ENCODE data around the gene SUPT20H. TPM values are rescaled to one million over a fixed set of nuclear protein-coding genes. Genes with fewer than 3 reads are reported as not detected.
A peak's percentile ranks its signal among the peaks of the same experiment; 100 is the strongest.

Gene SUPT20H
- total RNA-seq, 5 donors from 2014 or later (not counting 1 experiment from before 2014, with no cell fraction given): 73.8 to 90.9 (median 87.3) TPM

DNA sequence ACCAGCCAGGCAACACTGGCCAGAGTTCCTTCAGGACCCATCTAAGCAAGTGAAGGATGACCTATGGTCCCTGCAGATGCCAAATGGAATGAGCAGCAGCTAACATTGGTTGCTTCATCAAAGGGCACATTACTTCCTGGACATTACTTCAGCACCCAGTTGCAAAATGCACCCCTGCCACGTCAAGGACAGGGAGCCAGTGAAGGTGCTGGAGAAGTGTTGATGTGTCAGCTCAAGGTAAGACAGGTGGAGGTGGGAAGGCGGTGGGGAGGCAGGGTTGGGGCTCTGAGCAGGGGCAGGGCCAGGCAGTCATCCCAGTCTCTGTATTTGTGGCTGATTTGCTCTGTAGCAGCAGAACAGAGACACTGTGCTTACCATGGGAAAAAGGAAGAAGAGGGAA is 31.4 kb upstream of the SUPT20H start:
- ATAC-seq (replicated peaks in 1 of 4): no peak
- H3K4me1 ChIP-seq (ENCODE audit: control insufficient read depth in 1 of 2, extremely low read depth in 1 of 2, insufficient read depth in 2 of 2, low read length in 2 of 2): no peaks in the 10 kb centered on the region
- ChIA-PET CTCF (no interaction called here), POLR2A (no interaction called here)
- H3K36me3 Mint-ChIP-seq: no peaks in the 10 kb centered on the region
- no peaks in the 10 kb centered on the region for H3K4me1 Mint-ChIP-seq
- 92% methylated on average over 2 of the region's 2 CpGs for WGBS (ENCODE audit: insufficient coverage)
- H3K9me3 ChIP-seq: no peaks in the 10 kb centered on the region
- no peak for DNase-seq
- no peaks in the 10 kb centered on the region for H3K36me3 ChIP-seq (ENCODE audit: control insufficient read depth in 2 of 2, extremely low read depth in 1 of 2, insufficient read depth in 1 of 2, low read length in 1 of 2)
- peaks cover 4 to 5% of the 10 kb centered on the region in 2 donors for H3K27me3 Mint-ChIP-seq
- no peak overlapping the region for H3K27ac ChIP-seq (ENCODE audit: low read length)
- H3K27me3 ChIP-seq (replicated peaks in 1 of 2; ENCODE audit: control insufficient read depth in 2 of 2, extremely low read depth in 1 of 2, insufficient read depth in 2 of 2, low read length in 1 of 2): peaks cover 0 to 3% of the 10 kb centered on the region in 2 experiments
- H3K4me3 ChIP-seq (ENCODE audit: control insufficient read depth in 1 of 2, extremely low read depth in 1 of 2, low read length in 1 of 2): no peak overlapping the region
- no peak overlapping the region for H3K27ac Mint-ChIP-seq
- H3K9me3 Mint-ChIP-seq: no peaks in the 10 kb centered on the region
- H3K4me3 Mint-ChIP-seq: no peak overlapping the region

DNA sequence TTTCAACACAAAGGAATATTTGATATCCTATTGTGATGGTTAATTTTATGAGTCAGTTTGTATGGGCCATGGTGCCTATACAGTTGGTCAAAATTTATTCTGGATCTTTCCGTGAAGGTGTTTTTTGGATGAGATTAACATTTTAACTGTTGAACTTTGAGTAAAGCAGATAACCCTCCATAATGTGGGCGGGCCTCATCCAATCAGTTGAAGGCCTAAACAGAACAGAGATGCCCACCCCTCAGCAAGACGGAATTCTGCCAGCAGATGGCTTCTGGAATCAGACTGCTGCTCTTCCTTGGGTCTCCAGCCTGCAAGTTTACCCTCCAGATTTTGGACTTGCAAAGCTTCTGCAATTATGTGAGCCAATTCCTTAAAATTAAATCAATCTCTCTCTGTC is 30.0 kb upstream of the SUPT20H start:
- DNase-seq: no peak
- Mint-ChIP-seq H3K27ac (no peak overlapping the region), H3K4me3 (no peak overlapping the region), H3K27me3 (peaks cover 4 to 5% of the 10 kb centered on the region in 2 donors), H3K4me1 (no peaks in the 10 kb centered on the region), H3K9me3 (no peaks in the 10 kb centered on the region), H3K36me3 (no peaks in the 10 kb centered on the region)
- 85% methylated on average over 2 of the region's 3 CpGs for WGBS (ENCODE audit: insufficient coverage)
- ChIA-PET CTCF (no interaction called here), POLR2A (no interaction called here)
- H3K27me3 ChIP-seq (replicated peaks in 1 of 2; ENCODE audit: control insufficient read depth in 2 of 2, extremely low read depth in 1 of 2, insufficient read depth in 2 of 2, low read length in 1 of 2): peaks cover 0 to 3% of the 10 kb centered on the region in 2 experiments
- H3K27ac ChIP-seq (ENCODE audit: low read length): no peak overlapping the region
- H3K36me3 ChIP-seq (ENCODE audit: control insufficient read depth in 2 of 2, extremely low read depth in 1 of 2, insufficient read depth in 1 of 2, low read length in 1 of 2): no peaks in the 10 kb centered on the region
- H3K4me3 ChIP-seq (ENCODE audit: control insufficient read depth in 1 of 2, extremely low read depth in 1 of 2, low read length in 1 of 2): no peak overlapping the region
- H3K4me1 ChIP-seq (ENCODE audit: control insufficient read depth in 1 of 2, extremely low read depth in 1 of 2, insufficient read depth in 2 of 2, low read length in 2 of 2): no peaks in the 10 kb centered on the region
- H3K9me3 ChIP-seq: no peaks in the 10 kb centered on the region
- ATAC-seq (replicated peaks in 1 of 4): no peak

- Mint-ChIP-seq H3K36me3 (no peaks in the 10 kb centered on the region), H3K9me3 (no peaks in the 10 kb centered on the region), H3K27me3 (peaks cover 5 to 7% of the 10 kb centered on the region in 2 donors), H3K4me3 (no peak overlapping the region), H3K4me1 (no peaks in the 10 kb centered on the region), H3K27ac (no peak overlapping the region)
- no peaks in the 10 kb centered on the region for H3K9me3 ChIP-seq
- H3K4me1 ChIP-seq (ENCODE audit: control insufficient read depth in 1 of 2, extremely low read depth in 1 of 2, insufficient read depth in 2 of 2, low read length in 2 of 2): no peaks in the 10 kb centered on the region
- no CpG with 5 or more reads among the region's 2 CpGs for WGBS (ENCODE audit: insufficient coverage)
- DNase-seq: no peak
- CTCF ChIA-PET: no interaction called here
- no peak overlapping the region for H3K27ac ChIP-seq (ENCODE audit: low read length)
- no peak for ATAC-seq (replicated peaks in 1 of 4)
- peaks cover 0 to 3% of the 10 kb centered on the region in 2 experiments for H3K27me3 ChIP-seq (replicated peaks in 1 of 2; ENCODE audit: control insufficient read depth in 2 of 2, extremely low read depth in 1 of 2, insufficient read depth in 2 of 2, low read length in 1 of 2)
- H3K36me3 ChIP-seq (ENCODE audit: control insufficient read depth in 2 of 2, extremely low read depth in 1 of 2, insufficient read depth in 1 of 2, low read length in 1 of 2): no peaks in the 10 kb centered on the region
- POLR2A ChIA-PET: no interaction called here
- no peak overlapping the region for H3K4me3 ChIP-seq (ENCODE audit: control insufficient read depth in 1 of 2, extremely low read depth in 1 of 2, low read length in 1 of 2)
Observed at GRCh38 chr13:37087486-37087885, 28.0 kb upstream of the SUPT20H start.

GRCh38 chr13:37085606-37086005 is 26.1 kb upstream of the SUPT20H start:
- H3K4me1 ChIP-seq (ENCODE audit: control insufficient read depth in 1 of 2, extremely low read depth in 1 of 2, insufficient read depth in 2 of 2, low read length in 2 of 2): no peaks in the 10 kb centered on the region
- no CpG with 5 or more reads among the region's 2 CpGs for WGBS (ENCODE audit: insufficient coverage)
- H3K9me3 ChIP-seq: no peaks in the 10 kb centered on the region
- H3K36me3 ChIP-seq (ENCODE audit: control insufficient read depth in 2 of 2, extremely low read depth in 1 of 2, insufficient read depth in 1 of 2, low read length in 1 of 2): no peaks in the 10 kb centered on the region
- Mint-ChIP-seq H3K9me3 (no peaks in the 10 kb centered on the region), H3K27ac (no peak overlapping the region), H3K36me3 (no peaks in the 10 kb centered on the region), H3K4me1 (no peaks in the 10 kb centered on the region), H3K4me3 (no peak overlapping the region), H3K27me3 (peaks cover 5 to 9% of the 10 kb centered on the region in 2 donors)
- CTCF ChIA-PET: no interaction called here
- DNase-seq (no peak), ATAC-seq (replicated peaks in 1 of 4) (no peak)
- no peak overlapping the region for H3K27ac ChIP-seq (ENCODE audit: low read length)
- H3K27me3 ChIP-seq (replicated peaks in 1 of 2; ENCODE audit: control insufficient read depth in 2 of 2, extremely low read depth in 1 of 2, insufficient read depth in 2 of 2, low read length in 1 of 2): peaks cover 0 to 2% of the 10 kb centered on the region in 2 experiments
- no peak overlapping the region for H3K4me3 ChIP-seq (ENCODE audit: control insufficient read depth in 1 of 2, extremely low read depth in 1 of 2, low read length in 1 of 2)
- POLR2A ChIA-PET: no interaction called here

DNA sequence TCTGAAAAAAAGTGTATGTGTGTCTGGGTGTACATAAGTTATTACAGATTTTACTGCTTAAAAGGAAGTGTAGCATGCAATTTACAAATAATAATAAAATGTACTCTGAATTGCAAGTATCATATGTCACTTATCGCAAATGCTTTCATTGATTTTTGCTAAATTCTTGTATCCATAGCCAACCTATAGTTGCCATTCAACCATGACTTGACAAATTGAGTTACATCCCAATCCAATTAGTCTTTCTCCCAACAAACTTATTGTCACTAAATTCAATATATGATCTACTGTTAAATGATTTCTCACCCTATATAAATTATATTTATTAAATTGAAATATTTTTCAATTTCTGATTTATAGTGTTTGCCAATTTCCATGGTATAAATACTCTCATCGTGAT is 17.3 kb upstream of the SUPT20H start:
- Histone ChIP-seq H3K27me3 (replicated peaks in 1 of 2; ENCODE audit: control insufficient read depth in 2 of 2, extremely low read depth in 1 of 2, insufficient read depth in 2 of 2, low read length in 1 of 2) (peaks cover 0 to 3% of the 10 kb centered on the region in 2 experiments), H3K4me1 (ENCODE audit: control insufficient read depth in 1 of 2, extremely low read depth in 1 of 2, insufficient read depth in 2 of 2, low read length in 2 of 2) (no peaks in the 10 kb centered on the region), H3K4me3 (ENCODE audit: control insufficient read depth in 1 of 2, extremely low read depth in 1 of 2, low read length in 1 of 2) (no peak overlapping the region), H3K9me3 (no peaks in the 10 kb centered on the region), H3K36me3 (ENCODE audit: control insufficient read depth in 2 of 2, extremely low read depth in 1 of 2, insufficient read depth in 1 of 2, low read length in 1 of 2) (no peaks in the 10 kb centered on the region), H3K27ac (ENCODE audit: low read length) (no peak overlapping the region)
- H3K36me3 Mint-ChIP-seq: no peaks in the 10 kb centered on the region
- no peak overlapping the region for H3K4me3 Mint-ChIP-seq
- H3K27me3 Mint-ChIP-seq: peaks cover 0 to 6% of the 10 kb centered on the region in 2 donors
- no peak overlapping the region for H3K27ac Mint-ChIP-seq
- no peaks in the 10 kb centered on the region for H3K4me1 Mint-ChIP-seq
- WGBS (ENCODE audit: insufficient coverage): 100% methylated on average over 1 of the region's 2 CpGs
- DNase-seq: no peak
- ATAC-seq (replicated peaks in 1 of 4): no peak
- POLR2A ChIA-PET: interaction anchor here in 1 of 2 donors (0.6 kb wide), 1 partner anchor 20 kb away, joined by 4 read pairs; no protein-coding TSS in a partner anchor
- CTCF ChIA-PET: no interaction called here
- no peaks in the 10 kb centered on the region for H3K9me3 Mint-ChIP-seq

GRCh38 chr13:37075164-37075563 is 15.7 kb upstream of the SUPT20H start:
- H3K4me1 ChIP-seq (ENCODE audit: control insufficient read depth in 1 of 2, extremely low read depth in 1 of 2, insufficient read depth in 2 of 2, low read length in 2 of 2): no peaks in the 10 kb centered on the region
- peaks cover 0 to 13% of the 10 kb centered on the region in 2 experiments for H3K27me3 ChIP-seq (replicated peaks in 1 of 2; ENCODE audit: control insufficient read depth in 2 of 2, extremely low read depth in 1 of 2, insufficient read depth in 2 of 2, low read length in 1 of 2)
- Mint-ChIP-seq H3K4me1 (no peaks in the 10 kb centered on the region), H3K27me3 (peaks cover 4 to 6% of the 10 kb centered on the region in 2 donors), H3K36me3 (no peaks in the 10 kb centered on the region), H3K9me3 (no peaks in the 10 kb centered on the region), H3K4me3 (no peak overlapping the region), H3K27ac (no peak overlapping the region)
- no peaks in the 10 kb centered on the region for H3K9me3 ChIP-seq
- H3K4me3 ChIP-seq (ENCODE audit: control insufficient read depth in 1 of 2, extremely low read depth in 1 of 2, low read length in 1 of 2): no peak overlapping the region
- POLR2A ChIA-PET: interaction anchor here in 1 of 2 donors (0.5 to 0.6 kb wide), 2 partner anchors 44 to 1490 kb away, joined by 4 to 5 read pairs; no protein-coding TSS in a partner anchor
- DNase-seq (no peak), ATAC-seq (replicated peaks in 1 of 4) (no peak)
- no CpG with 5 or more reads among the region's 2 CpGs for WGBS (ENCODE audit: insufficient coverage)
- H3K36me3 ChIP-seq (ENCODE audit: control insufficient read depth in 2 of 2, extremely low read depth in 1 of 2, insufficient read depth in 1 of 2, low read length in 1 of 2): no peaks in the 10 kb centered on the region
- CTCF ChIA-PET: interaction anchor here in 1 of 2 donors (1.0 kb wide), 1 partner anchor 1507 kb away, joined by 3 read pairs; no protein-coding TSS in a partner anchor
- no peak overlapping the region for H3K27ac ChIP-seq (ENCODE audit: low read length)

- Mint-ChIP-seq H3K4me1 (no peaks in the 10 kb centered on the region), H3K9me3 (no peaks in the 10 kb centered on the region), H3K27me3 (peaks cover 6 to 7% of the 10 kb centered on the region in 2 donors), H3K36me3 (no peaks in the 10 kb centered on the region), H3K27ac (no peak overlapping the region), H3K4me3 (no peak overlapping the region)
- Histone ChIP-seq H3K9me3 (no peaks in the 10 kb centered on the region), H3K36me3 (ENCODE audit: control insufficient read depth in 2 of 2, extremely low read depth in 1 of 2, insufficient read depth in 1 of 2, low read length in 1 of 2) (no peaks in the 10 kb centered on the region), H3K27me3 (replicated peaks in 1 of 2; ENCODE audit: control insufficient read depth in 2 of 2, extremely low read depth in 1 of 2, insufficient read depth in 2 of 2, low read length in 1 of 2) (peaks cover 0 to 13% of the 10 kb centered on the region in 2 experiments), H3K4me3 (ENCODE audit: control insufficient read depth in 1 of 2, extremely low read depth in 1 of 2, low read length in 1 of 2) (no peak overlapping the region), H3K27ac (ENCODE audit: low read length) (no peak overlapping the region), H3K4me1 (ENCODE audit: control insufficient read depth in 1 of 2, extremely low read depth in 1 of 2, insufficient read depth in 2 of 2, low read length in 2 of 2) (no peaks in the 10 kb centered on the region)
- peak in 1 of 35 experiments; percentile 28 for DNase-seq
- CTCF ChIA-PET: interaction anchor here in 1 of 2 donors (0.7 to 1.0 kb wide), 2 partner anchors 1507 to 1508 kb away, joined by 3 read pairs; no protein-coding TSS in a partner anchor
- no peak for ATAC-seq (replicated peaks in 1 of 4)
- no CpG with 5 or more reads among the region's 1 CpG for WGBS (ENCODE audit: insufficient coverage)
- POLR2A ChIA-PET: no interaction called here
Observed at GRCh38 chr13:37074703-37075102, 15.2 kb upstream of the SUPT20H start.
